Endothelial cell of umbilical vein (primary cell): Measurements from ENCODE around the gene IGSF5.

ENCODE experiments used
- CTCF ChIP-seq, 2 donors: IDR thresholded peaks; 1 replicate in 1 of 2; 2 replicates in 1 of 2; pipeline ENCODE4 v1.5.1; 2011; ENCODE audit warnings: low read length in 2 of 2, mild to moderate bottlenecking in 2 of 2, moderate library complexity in 2 of 2, control low read depth in 1 of 2, inconsistent platforms in 1 of 2, low read depth in 1 of 2; ENCODE audit not compliant: insufficient read depth in 1 of 2; ENCODE audit errors: extremely low read depth in 1 of 2
- EZH2 ChIP-seq: IDR thresholded peaks from 2 replicates; pipeline ENCODE4 v1.6.1; 2012; ENCODE audit warnings: borderline replicate concordance, low read depth, mild to moderate bottlenecking, moderate library complexity, low read length, inconsistent platforms; ENCODE audit not compliant: severe bottlenecking
- POLR2A ChIP-seq: IDR thresholded peaks from 2 replicates; pipeline ENCODE4 v1.6.1; 2012; ENCODE audit warnings: low read depth, mild to moderate bottlenecking, control low read depth, low read length

GRCh38 chr21:39710866-39711265, 34.1 kb upstream of the IGSF5 start:
- TF ChIP-seq CTCF (IDR thresholded peaks at IDR 0.05; ENCODE audit: extremely low read depth in 1 of 2, insufficient read depth in 1 of 2, low read depth in 1 of 2, low read length in 2 of 2) (no peak), POLR2A (no peak), EZH2 (no peak)
